ENCODE data around the gene ADO. TPM values are rescaled to one million over a fixed set of nuclear protein-coding genes. Genes with fewer than 3 reads are reported as not detected.
A peak's percentile ranks its signal among the peaks of the same experiment; 100 is the strongest.

ADO gene
- total RNA-seq, 2 donors from 2014 or later = 11.5 to 15.4 TPM

GRCh38 chr10:62852961-62853702 is 48.6 kb downstream of the ADO start:
- H3K36me3 Mint-ChIP-seq (ENCODE audit: low read depth) = no peaks in the 10 kb centered on the region
- peak; percentile 46 for ATAC-seq (replicated peaks)
- peaks cover 9% of the 10 kb centered on the region for H3K27me3 Mint-ChIP-seq
- no peaks in the 10 kb centered on the region for H3K9me3 Mint-ChIP-seq
- peak overlapping the region; percentile 80 for H3K27ac Mint-ChIP-seq
- H3K4me1 Mint-ChIP-seq = peaks cover 8% of the 10 kb centered on the region
- peak overlapping the region; percentile 45 for H3K4me3 Mint-ChIP-seq

GRCh38 chr10:62853710-62854109 is 49.2 kb downstream of the ADO start:
- peak; percentile 74 for ATAC-seq (replicated peaks)
- Mint-ChIP-seq H3K9me3 (no peaks in the 10 kb centered on the region), H3K36me3 (ENCODE audit: low read depth) (no peaks in the 10 kb centered on the region), H3K27me3 (peaks cover 6% of the 10 kb centered on the region), H3K4me1 (peaks cover 8% of the 10 kb centered on the region), H3K27ac (peak overlapping the region; percentile 80), H3K4me3 (peak overlapping the region; percentile 45)

GRCh38 chr10:62856021-62856420 is 51.5 kb downstream of the ADO start:
- peak overlapping the region; percentile 3 for H3K4me3 Mint-ChIP-seq

More at GRCh38 chr10:62856021-62856420, 51.5 kb downstream of the ADO start:
- Mint-ChIP-seq H3K4me1 (peaks cover 8% of the 10 kb centered on the region), H3K27ac (peak overlapping the region; percentile 1), H3K27me3 (peaks cover 5% of the 10 kb centered on the region), H3K9me3 (no peaks in the 10 kb centered on the region), H3K36me3 (ENCODE audit: low read depth) (no peaks in the 10 kb centered on the region)
- peak; percentile 64 for ATAC-seq (replicated peaks)

Other genes with a start within 250 kb of the ADO start
- gene EGR2, start 11.6 kb downstream of the ADO start, total RNA-seq = 10 to 100 TPM in 1 of 2 donors, 1 to 10 TPM in 1; 5.5 to 94.4 TPM